HG02678 (cell line): ENCODE measurements around the gene MAN1C1.

Experiments used
- ATAC-seq: cut with Tn5 transposase; IDR thresholded peaks from one replicate; pipeline ENCODE4 v1.9.1; 2021; ENCODE audit warnings: mild to moderate bottlenecking, moderate library complexity; ENCODE audit not compliant: unreplicated experiment

MAN1C1 gene

DNA sequence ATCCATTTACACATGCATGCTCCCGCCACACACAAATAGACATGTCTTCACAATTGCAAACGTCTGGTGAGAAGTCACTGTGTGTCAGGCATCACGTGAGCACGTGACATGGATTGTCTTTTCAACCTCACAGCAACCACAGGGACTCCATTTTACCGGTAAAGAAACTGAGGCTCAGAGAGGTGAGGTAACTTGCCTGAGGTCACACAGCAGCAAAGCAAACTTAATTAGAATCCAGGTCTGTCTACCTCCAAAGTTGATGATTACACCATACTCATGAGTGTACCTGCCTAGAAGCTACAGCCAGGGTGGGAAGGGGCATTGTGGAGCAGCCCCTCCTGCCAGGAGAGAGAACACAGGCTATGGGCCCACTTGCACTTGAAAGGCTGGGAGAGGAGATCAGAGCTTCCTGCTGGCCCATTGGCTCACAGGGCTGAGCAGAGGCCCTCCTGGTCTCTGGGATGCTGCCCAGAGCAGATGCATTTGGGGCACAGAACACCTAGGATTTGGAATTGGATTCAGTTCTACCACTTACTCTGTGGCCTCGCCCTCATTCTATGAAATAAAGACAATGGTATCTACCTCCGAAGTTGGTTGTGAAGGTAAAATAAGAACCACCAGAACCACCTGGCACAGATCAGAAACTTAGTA is 139.0 kb downstream of the MAN1C1 start:
- no peak for ATAC-seq

DNA sequence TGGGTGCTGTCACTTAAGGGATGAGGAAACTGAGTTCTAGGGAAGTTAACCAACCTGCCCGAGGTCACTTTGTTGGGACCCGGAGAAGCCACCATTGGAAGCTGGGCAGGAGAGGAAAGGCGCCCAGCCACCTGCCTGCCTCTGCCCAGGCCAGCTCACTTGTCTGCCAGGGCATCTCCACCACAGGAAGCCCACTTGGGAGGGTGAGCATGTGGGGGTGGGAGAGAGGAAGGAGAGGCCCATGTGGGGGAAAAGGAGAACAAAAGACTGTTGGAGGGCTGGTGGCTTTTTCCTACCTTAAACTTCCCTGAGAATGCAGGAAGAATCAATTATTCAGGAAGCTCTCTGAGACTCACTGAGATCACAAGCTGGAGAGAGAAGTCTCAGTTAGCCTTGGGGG is 139.6 kb downstream of the MAN1C1 start:
- ATAC-seq = no peak

DNA sequence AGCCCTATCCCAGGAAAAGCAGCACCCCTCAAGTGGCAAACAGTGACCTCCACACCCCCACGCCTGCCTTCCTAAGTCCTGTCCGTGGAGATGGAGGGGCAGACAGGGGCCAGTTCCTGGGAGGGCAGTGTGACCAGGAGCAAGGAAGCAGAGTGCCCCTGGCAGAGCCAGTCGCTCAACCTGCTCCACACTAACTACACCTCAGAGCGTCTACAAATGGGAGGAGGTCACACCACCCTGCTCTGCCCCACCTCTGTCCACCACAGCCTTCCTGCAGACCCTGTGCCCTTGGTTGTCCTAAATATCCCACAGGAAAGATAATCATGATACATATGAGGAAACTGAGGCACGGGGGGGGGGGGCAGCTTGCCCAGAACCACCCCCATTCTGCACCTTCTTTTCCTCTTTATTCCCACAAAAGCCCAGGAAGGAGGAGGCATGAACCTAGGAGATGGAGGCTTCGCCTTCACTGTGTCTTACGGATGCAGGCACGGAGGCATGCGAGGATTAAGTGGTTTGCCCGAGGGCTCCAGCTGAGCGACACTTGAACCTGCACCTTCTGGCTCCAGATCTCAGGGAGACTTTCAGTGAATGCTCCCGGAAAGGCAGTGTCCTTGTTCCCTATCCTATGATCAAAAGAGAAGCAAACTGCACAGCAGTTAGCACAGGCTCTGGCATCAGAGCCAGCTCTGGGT is 140.7 kb downstream of the MAN1C1 start:
- no peak for ATAC-seq

DNA sequence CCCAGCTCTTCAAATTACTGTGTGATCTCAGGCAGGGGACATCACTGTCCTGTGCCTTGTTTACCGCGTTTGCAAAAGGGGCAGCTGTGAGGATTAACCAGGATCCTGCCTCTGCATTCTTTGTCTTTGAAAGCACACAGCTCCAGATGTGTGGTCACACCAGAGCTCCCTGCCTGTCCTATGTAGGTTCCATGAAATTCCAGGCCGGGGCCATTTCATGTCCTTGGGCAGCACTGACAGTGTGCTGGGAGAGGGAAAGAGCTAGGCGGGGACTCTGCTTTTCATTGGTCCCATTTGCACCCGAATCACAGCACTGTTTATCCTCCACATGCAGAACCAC is 141.2 kb downstream of the MAN1C1 start:
- no peak for ATAC-seq

DNA sequence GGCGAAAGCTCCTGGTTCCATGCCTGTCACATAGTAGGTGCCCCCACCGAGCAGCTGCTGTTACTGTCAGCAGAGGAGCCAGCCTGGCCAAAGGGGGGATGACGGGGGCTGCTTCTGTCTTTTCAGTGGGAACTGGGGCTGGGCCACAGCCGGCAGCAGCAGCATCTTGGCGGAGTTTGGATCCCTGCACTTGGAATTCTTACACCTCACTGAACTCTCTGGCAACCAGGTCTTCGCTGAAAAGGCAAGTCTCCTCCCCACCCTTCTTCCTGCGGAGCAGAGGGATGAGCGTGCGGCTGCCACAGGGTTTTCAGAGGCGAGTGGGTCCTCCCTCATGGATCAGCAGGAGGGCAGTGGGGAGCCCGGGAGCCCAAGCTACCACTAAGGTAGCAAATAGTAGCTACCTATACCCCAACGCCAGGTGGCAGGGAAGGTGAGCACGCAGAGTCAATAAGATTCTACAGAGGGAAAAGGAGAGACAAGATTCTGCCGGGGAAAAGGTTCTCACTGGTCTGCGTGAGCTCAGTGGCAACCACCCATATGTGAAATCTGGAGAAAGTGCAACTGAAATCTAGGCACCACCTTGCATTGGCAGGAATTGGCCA is 142.0 kb downstream of the MAN1C1 start:
- no peak for ATAC-seq

GRCh38 chr1:25760122-25760719 is 143.6 kb downstream of the MAN1C1 start:
- no peak for ATAC-seq

DNA sequence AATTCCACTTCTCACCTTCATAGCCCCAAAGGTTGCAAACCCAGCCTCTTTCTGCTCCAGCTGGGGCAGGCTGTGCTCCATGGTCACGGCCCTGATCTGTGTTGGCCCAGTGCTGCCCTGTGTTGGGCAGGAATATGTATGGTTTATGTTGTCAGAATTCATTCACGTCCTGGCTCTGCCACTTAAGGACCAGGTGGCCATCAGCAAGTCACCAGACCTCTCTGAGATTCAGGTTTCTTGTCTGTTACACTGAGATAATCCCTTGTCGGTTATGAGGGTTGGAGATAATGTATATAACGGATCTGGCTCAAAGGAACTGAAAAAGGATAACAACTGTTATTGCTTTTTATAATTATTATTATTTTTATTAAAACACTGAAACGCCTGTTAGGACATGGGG is 144.3 kb downstream of the MAN1C1 start:
- no peak for ATAC-seq

DNA sequence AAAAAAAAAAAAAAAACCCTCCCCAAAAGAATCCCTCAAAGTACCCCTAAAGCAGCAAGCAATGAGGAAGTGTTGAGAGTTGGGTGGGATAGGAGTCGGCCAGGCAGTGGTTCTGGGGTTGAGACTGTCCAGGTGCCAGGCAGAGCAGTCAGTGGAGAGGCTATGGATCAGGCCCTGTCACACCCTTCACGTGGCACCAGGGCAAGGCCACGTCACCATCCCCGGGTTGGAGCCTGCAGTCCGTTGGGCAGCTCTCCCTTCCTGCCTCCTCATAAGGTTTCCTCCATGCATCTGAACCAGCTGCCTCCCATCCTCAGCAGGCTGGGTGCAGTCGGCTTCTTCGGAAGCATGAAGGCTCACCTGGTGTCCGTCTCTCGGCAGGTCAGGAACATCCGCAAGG is 146.9 kb downstream of the MAN1C1 start:
- ATAC-seq = no peak

- ATAC-seq = no peak
Observed at GRCh38 chr1:25765136-25765922, 148.7 kb downstream of the MAN1C1 start.

GRCh38 chr1:25765923-25766589 is 149.5 kb downstream of the MAN1C1 start:
- no peak for ATAC-seq

GRCh38 chr1:25766721-25767436 is 150.3 kb downstream of the MAN1C1 start:
- ATAC-seq = no peak

GRCh38 chr1:25767437-25767770 is 150.8 kb downstream of the MAN1C1 start:
- ATAC-seq = no peak

DNA sequence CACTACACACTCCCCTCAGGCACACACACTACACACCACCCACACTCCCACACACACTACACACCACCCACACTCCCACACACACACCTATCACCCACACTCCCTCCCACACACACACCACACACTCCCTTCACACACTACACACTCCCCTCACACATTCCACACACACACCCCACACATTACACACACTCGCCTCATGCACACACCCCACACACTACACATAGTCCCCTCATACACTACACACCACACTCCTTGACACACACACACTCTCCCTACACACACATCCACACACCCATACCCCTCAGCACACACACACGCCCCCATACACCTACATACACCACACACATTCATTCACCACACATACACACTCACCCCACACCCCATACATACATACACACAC is 152.4 kb downstream of the MAN1C1 start:
- ATAC-seq = no peak

DNA sequence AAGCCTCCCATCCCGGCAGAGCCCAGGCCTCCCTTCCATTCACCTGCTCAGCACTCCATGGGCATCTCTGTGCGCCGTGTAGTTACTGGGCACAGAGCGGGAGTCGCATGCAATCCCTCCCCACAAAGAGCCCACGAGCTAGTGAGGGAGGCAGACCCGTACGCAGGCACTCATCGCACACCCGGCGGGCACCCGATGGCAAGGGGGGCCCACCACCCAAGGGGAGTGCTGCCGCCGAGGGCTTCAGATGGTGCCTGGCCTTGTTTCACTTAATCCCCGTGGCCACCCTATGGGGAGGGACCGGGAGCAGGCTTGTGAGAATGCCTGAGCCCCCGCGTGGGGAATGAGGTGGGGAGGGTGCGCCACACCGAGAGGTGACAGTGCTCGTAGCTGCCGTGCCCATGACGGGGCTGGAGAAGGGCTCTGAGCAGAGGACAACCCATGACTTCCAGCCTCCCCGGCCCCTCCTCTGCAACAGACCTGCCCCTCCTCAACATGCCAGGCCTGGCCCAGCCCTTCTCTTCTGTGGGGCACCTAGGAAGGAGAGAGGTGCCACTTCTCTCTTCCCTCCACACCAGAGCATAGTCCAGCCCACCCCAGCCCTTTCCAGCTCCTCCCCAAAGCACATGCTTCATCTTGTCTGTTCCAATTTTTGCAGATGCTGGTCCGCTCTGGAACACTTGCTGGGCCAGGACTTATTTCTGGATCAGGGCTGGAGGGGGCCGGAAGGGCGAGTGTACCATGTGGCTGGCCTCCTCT is 153.2 kb downstream of the MAN1C1 start:
- ATAC-seq = no peak

DNA sequence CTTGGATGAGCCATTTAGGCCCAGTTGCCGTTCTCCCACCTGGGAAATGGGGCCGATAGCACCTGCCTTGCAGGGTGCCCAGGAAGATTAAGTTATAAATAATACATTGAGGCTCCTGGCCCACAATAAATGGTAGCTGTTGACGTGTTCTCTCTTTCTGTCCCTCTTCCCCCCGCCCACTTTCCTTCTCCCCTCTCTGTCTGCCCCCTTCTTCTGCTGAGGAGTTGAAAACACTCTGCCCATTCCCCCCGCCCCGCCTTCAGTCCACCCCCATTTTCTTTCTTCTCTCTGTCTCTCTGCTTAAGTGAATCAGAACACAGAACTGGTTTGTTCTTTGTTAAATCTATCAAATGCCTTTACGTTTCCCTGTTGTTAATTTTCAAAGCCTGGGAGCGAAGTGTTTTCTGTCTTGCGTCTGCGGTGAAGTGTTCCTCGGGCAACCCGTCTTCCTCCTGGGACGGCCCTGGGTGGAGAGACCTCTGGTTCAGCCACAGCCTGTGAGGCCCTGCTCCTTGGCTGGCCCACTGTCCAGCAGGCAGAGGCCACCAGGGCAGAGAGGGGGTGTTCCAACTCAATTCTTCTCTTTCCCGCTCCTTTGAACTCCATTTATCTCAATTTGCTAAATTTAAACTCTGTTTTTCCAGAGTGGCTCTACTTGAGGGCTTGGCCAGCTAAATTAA is 154.1 kb downstream of the MAN1C1 start:
- no peak for ATAC-seq

DNA sequence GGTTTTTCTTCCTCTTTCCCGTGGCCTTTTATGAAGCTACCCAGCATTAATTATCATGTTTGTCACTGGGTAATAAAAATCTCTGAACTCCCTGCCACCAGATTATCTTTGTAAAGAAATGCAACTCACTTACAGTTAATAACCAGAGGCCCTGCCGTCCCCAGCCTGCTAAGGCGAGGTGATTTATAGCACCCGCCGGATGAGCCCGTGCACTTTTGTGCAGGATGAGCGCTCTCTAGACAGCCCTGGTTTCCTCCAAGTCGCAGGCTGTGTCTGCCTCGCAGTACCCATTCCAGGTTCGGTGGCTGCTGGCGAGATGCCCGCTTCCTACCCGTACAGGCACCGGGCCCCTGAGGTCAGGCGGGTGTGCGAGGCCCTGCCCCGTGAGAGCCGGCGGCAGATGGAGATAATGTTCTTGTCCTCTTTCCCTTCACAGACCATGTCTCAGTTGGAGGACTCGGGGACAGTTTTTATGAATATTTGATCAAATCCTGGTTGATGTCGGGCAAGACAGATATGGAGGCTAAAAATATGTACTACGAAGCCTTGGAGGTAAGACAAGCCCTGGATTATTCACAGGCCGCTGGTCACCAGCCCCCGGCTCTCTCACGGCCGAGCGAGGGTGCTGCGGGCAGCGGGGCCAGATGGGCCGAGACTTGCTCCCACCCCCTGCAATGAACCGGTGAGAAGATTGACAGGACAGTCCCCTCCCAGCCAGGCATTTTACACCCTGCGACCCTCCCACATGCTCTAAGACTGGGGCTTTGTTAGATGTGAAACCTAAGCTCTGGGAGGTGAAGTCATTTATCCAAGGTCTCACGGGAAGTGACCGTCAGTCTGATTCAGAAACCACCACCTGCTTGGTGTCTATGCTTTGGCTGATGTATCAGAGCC is 154.9 kb downstream of the MAN1C1 start:
- no peak for ATAC-seq

- ATAC-seq = no peak
Observed at GRCh38 chr1:25772164-25772563, 155.6 kb downstream of the MAN1C1 start.

- no peak for ATAC-seq
Observed at GRCh38 chr1:25772692-25773245, 156.2 kb downstream of the MAN1C1 start.
